Testis (tissue), 2 donors: ENCODE results near the gene RASA4B.

ENCODE experiments used
- CTCF ChIP-seq, 3 experiments: fragments of 450-650 bp in 2 of 3; fragments of 200-600 bp in 1 of 3; sonication (generic) in 1 of 3; IDR thresholded peaks; one replicate each; pipeline ENCODE4 v1.5.1; 2016 to 2019; ENCODE audit warnings: antibody characterized with exemption in 3 of 3, mild to moderate bottlenecking in 2 of 3, moderate library complexity in 1 of 3
- POLR2A ChIP-seq: fragments of 450-650 bp; IDR thresholded peaks from one replicate; pipeline ENCODE4 v1.6.1; 2017; ENCODE audit warnings: antibody characterized with exemption, mild to moderate bottlenecking, moderate library complexity

- TF ChIP-seq CTCF (IDR thresholded peaks at IDR 0.05) (no peak), POLR2A (no peak)
Observed at GRCh38 chr7:102459221-102459844, 58.2 kb downstream of the RASA4B start.
